BLaER1 treated with 17β-estradiol and CSF1 and Interleukin-3, amounts not matched to agents 10 nM and 100 nM (cell line): ENCODE measurements around the gene AP5S1.

ENCODE experiments used
- H3K27ac ChIP-seq, 11 experiments: shearing (Covaris generic); formaldehyde crosslinking; 2 replicates each; pipeline ENCODE4 v1.8.1; 2022
- H3K27me3 ChIP-seq, 11 experiments: shearing (Covaris generic); formaldehyde crosslinking; 2 replicates each; pipeline ENCODE4 v1.8.1; 2022
- H3K36me3 ChIP-seq, 11 experiments: shearing (Covaris generic); formaldehyde crosslinking; 2 replicates each; pipeline ENCODE4 v1.8.1; 2022
- H3K4me1 ChIP-seq, 10 experiments: shearing (Covaris generic); formaldehyde crosslinking; 2 replicates each; pipeline ENCODE4 v1.8.1; 2022
- H3K4me2 ChIP-seq, 11 experiments: shearing (Covaris generic); formaldehyde crosslinking; 2 replicates each; pipeline ENCODE4 v1.8.1; 2022
- H3K4me3 ChIP-seq, 10 experiments: shearing (Covaris generic); formaldehyde crosslinking; 2 replicates each; pipeline ENCODE4 v1.8.1; 2022
- H3K9ac ChIP-seq, 11 experiments: shearing (Covaris generic); formaldehyde crosslinking; 2 replicates each; pipeline ENCODE4 v1.8.1; 2022
- H3K9me3 ChIP-seq, 11 experiments: shearing (Covaris generic); formaldehyde crosslinking; replicated peaks in 1 of 11; 2 replicates each; pipeline ENCODE4 v1.8.1; 2022
- H4K20me1 ChIP-seq, 11 experiments: shearing (Covaris generic); formaldehyde crosslinking; 2 replicates each; pipeline ENCODE4 v1.8.1; 2022
- Cebpa-rat ChIP-seq, 11 experiments: shearing (Covaris generic); IDR thresholded peaks; 2 replicates each; pipeline ENCODE4 v1.8.1; 2022

Gene AP5S1

GRCh38 chr20:3795511-3796468 is 24.6 kb upstream of the AP5S1 start, which contains the start of gene CDC25B:
TSS of gene CDC25B (plus strand) at chr20:3796310. CDS start at chr20:3796532, 222 bp downstream.
- Histone ChIP-seq H3K27ac (peak within 1 kb of the TSS; percentile 71 to 92 (median 88)), H3K36me3 (peaks cover 7 to 36% (median 24%) of the 10 kb centered on the region in 11 experiments; a peak in 21 of 22 replicates), H3K9me3 (no peaks in the 10 kb centered on the region), H3K4me2 (peak within 1 kb of the TSS; percentile 89 to 100 (median 97)), H3K4me1 (peaks cover 40 to 58% (median 52%) of the 10 kb centered on the region in 10 experiments), H3K27me3 (no peaks in the 10 kb centered on the region), H4K20me1 (peaks cover 0 to 13% (median 0%) of the 10 kb centered on the region in 11 experiments; a peak in 5 of 22 replicates), H3K9ac (peak within 1 kb of the TSS; percentile 82 to 92 (median 86)), H3K4me3 (peak within 1 kb of the TSS; percentile 66 to 90 (median 78))
- no peak for TF ChIP-seq Cebpa-rat (IDR thresholded peaks at IDR 0.05)

- peaks cover 0 to 15% (median 0%) of the 10 kb centered on the region in 11 experiments; a peak in 6 of 22 replicates for H4K20me1 ChIP-seq
- peak overlapping the region in 10 of 11 experiments; percentile 43 to 92 (median 84); a peak in 19 of 22 replicates for H3K27ac ChIP-seq
- peak overlapping the region; percentile 89 to 100 (median 97) for H3K4me2 ChIP-seq
- H3K36me3 ChIP-seq: peaks cover 16 to 45% (median 33%) of the 10 kb centered on the region in 11 experiments; a peak in 21 of 22 replicates
- H3K9ac ChIP-seq: peak overlapping the region; percentile 80 to 92 (median 86)
- no peaks in the 10 kb centered on the region for H3K27me3 ChIP-seq
- no peaks in the 10 kb centered on the region for H3K9me3 ChIP-seq
- TF ChIP-seq Cebpa-rat (IDR thresholded peaks at IDR 0.05): no peak
- H3K4me1 ChIP-seq: peaks cover 49 to 66% (median 58%) of the 10 kb centered on the region in 10 experiments
- H3K4me3 ChIP-seq: peak overlapping the region; percentile 66 to 90 (median 78)
These were observed 23.7 kb upstream of the AP5S1 start for GRCh38 chr20:3796477-3797225.

GRCh38 chr20:3797226-3797545 is 23.2 kb upstream of the AP5S1 start:
- Histone ChIP-seq H3K4me1 (peaks cover 54 to 72% (median 63%) of the 10 kb centered on the region in 10 experiments), H3K4me2 (peak overlapping the region; percentile 89 to 100 (median 97)), H4K20me1 (peaks cover 0 to 20% (median 0%) of the 10 kb centered on the region in 11 experiments; a peak in 6 of 22 replicates), H3K9ac (peak overlapping the region; percentile 80 to 92 (median 86)), H3K27ac (peak overlapping the region in 10 of 11 experiments; percentile 43 to 92 (median 84); a peak in 18 of 22 replicates), H3K4me3 (peak overlapping the region; percentile 66 to 90 (median 78)), H3K36me3 (peaks cover 21 to 50% (median 38%) of the 10 kb centered on the region in 11 experiments; a peak in 21 of 22 replicates), H3K27me3 (no peaks in the 10 kb centered on the region), H3K9me3 (no peaks in the 10 kb centered on the region)
- no peak for TF ChIP-seq Cebpa-rat (IDR thresholded peaks at IDR 0.05)

GRCh38 chr20:3797592-3798372 is 22.6 kb upstream of the AP5S1 start:
- H3K9ac ChIP-seq: peak overlapping the region; percentile 80 to 92 (median 86); a peak in 21 of 22 replicates
- H3K4me2 ChIP-seq: peak overlapping the region; percentile 89 to 100 (median 97)
- H3K27ac ChIP-seq: peak overlapping the region in 9 of 11 experiments; percentile 6 to 92 (median 81); a peak in 12 of 22 replicates
- peaks cover 60 to 78% (median 69%) of the 10 kb centered on the region in 10 experiments for H3K4me1 ChIP-seq
- no peaks in the 10 kb centered on the region for H3K9me3 ChIP-seq
- no peak for TF ChIP-seq Cebpa-rat (IDR thresholded peaks at IDR 0.05)
- no peaks in the 10 kb centered on the region for H3K27me3 ChIP-seq
- H3K36me3 ChIP-seq: peaks cover 27 to 56% (median 44%) of the 10 kb centered on the region in 11 experiments; a peak in 21 of 22 replicates
- peak overlapping the region; percentile 66 to 90 (median 78) for H3K4me3 ChIP-seq
- peaks cover 0 to 24% (median 0%) of the 10 kb centered on the region in 11 experiments; a peak in 6 of 22 replicates for H4K20me1 ChIP-seq

GRCh38 chr20:3798373-3798768 is 22.0 kb upstream of the AP5S1 start:
- Histone ChIP-seq H3K27me3 (no peaks in the 10 kb centered on the region), H3K9ac (peak overlapping the region in 9 of 11 experiments; percentile 11 to 92 (median 82); a peak in 11 of 22 replicates), H3K36me3 (peaks cover 33 to 62% (median 50%) of the 10 kb centered on the region in 11 experiments), H3K27ac (peak overlapping the region in 5 of 11 experiments; percentile 0 to 77 (median 12); a peak in 4 of 22 replicates), H3K4me3 (peak overlapping the region in 4 of 10 experiments; percentile 73 to 90 (median 80); a peak in 7 of 20 replicates), H3K4me2 (peak overlapping the region; percentile 89 to 100 (median 97)), H3K4me1 (peaks cover 66 to 84% (median 75%) of the 10 kb centered on the region in 10 experiments), H3K9me3 (no peaks in the 10 kb centered on the region), H4K20me1 (peaks cover 0 to 24% (median 0%) of the 10 kb centered on the region in 11 experiments; a peak in 6 of 22 replicates)
- no peak for TF ChIP-seq Cebpa-rat (IDR thresholded peaks at IDR 0.05)

GRCh38 chr20:3798908-3799248 is 21.5 kb upstream of the AP5S1 start:
- H3K9me3 ChIP-seq: no peaks in the 10 kb centered on the region
- peaks cover 71 to 89% (median 80%) of the 10 kb centered on the region in 10 experiments for H3K4me1 ChIP-seq
- H3K27me3 ChIP-seq: no peaks in the 10 kb centered on the region
- peaks cover 38 to 67% (median 55%) of the 10 kb centered on the region in 11 experiments for H3K36me3 ChIP-seq
- H3K4me3 ChIP-seq: peak overlapping the region in 2 of 10 experiments; percentile 38 to 82; a peak in 1 of 20 replicates
- H3K9ac ChIP-seq: peak overlapping the region in 7 of 11 experiments; percentile 8 to 83 (median 40); a peak in 7 of 22 replicates
- peaks cover 0 to 24% (median 0%) of the 10 kb centered on the region in 11 experiments; a peak in 6 of 22 replicates for H4K20me1 ChIP-seq
- TF ChIP-seq Cebpa-rat (IDR thresholded peaks at IDR 0.05): no peak
- peak overlapping the region in 3 of 11 experiments; percentile 0 to 12 (median 4); a peak in 2 of 22 replicates for H3K27ac ChIP-seq
- peak overlapping the region; percentile 89 to 100 (median 97) for H3K4me2 ChIP-seq

GRCh38 chr20:3800256-3800877 is 20.0 kb upstream of the AP5S1 start:
- Histone ChIP-seq H3K27me3 (no peaks in the 10 kb centered on the region), H3K4me3 (no peak overlapping the region), H3K4me2 (peak overlapping the region in 5 of 11 experiments; percentile 89 to 99 (median 96); a peak in 5 of 22 replicates), H3K27ac (peak overlapping the region in 2 of 11 experiments; percentile 27 to 55; a peak in 2 of 22 replicates), H3K36me3 (peaks cover 50 to 82% (median 68%) of the 10 kb centered on the region in 11 experiments), H3K9ac (peak overlapping the region in 2 of 11 experiments; percentile 19 to 41; a peak in 2 of 22 replicates), H3K9me3 (no peaks in the 10 kb centered on the region), H3K4me1 (peaks cover 76 to 93% (median 87%) of the 10 kb centered on the region in 10 experiments), H4K20me1 (peaks cover 0 to 24% (median 0%) of the 10 kb centered on the region in 11 experiments; a peak in 6 of 22 replicates)
- no peak for TF ChIP-seq Cebpa-rat (IDR thresholded peaks at IDR 0.05)
